HG02763 (cell line): ENCODE data around the gene ADORA3.

ENCODE experiments used
- ATAC-seq: cut with Tn5 transposase; IDR thresholded peaks from one replicate; pipeline ENCODE4 v1.9.1; 2021; ENCODE audit warnings: mild to moderate bottlenecking, moderate library complexity; ENCODE audit not compliant: unreplicated experiment

Gene ADORA3

GRCh38 chr1:111476214-111476613 is 27.2 kb downstream of the ADORA3 start:
- no peak for ATAC-seq

GRCh38 chr1:111475701-111476100 is 27.7 kb downstream of the ADORA3 start:
- ATAC-seq, result no peak

DNA sequence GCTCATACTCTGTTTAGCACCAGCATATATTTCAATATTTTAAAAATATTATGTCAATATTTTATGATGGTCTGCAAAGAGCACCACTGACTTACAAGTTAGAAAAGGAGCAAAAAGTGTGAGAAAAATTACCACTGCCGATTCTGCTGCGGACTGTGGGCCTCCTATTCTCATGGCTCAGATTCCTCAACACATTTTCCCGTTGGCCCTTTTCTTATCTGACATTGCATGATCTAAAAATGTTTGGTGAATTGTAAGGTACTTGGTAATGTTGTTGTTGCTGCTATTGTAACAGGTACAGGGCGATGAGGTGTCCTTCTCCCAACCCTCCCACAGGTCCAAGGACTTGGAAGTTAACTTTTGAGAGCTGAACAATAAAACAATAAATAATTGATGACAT is 28.9 kb downstream of the ADORA3 start:
- ATAC-seq, result no peak

- no peak for ATAC-seq
Measured at GRCh38 chr1:111474106-111474505, 29.3 kb downstream of the ADORA3 start.

GRCh38 chr1:111471538-111471937 is 31.9 kb downstream of the ADORA3 start:
- ATAC-seq, result no peak

GRCh38 chr1:111471012-111471411 is 32.4 kb downstream of the ADORA3 start:
- no peak for ATAC-seq

DNA sequence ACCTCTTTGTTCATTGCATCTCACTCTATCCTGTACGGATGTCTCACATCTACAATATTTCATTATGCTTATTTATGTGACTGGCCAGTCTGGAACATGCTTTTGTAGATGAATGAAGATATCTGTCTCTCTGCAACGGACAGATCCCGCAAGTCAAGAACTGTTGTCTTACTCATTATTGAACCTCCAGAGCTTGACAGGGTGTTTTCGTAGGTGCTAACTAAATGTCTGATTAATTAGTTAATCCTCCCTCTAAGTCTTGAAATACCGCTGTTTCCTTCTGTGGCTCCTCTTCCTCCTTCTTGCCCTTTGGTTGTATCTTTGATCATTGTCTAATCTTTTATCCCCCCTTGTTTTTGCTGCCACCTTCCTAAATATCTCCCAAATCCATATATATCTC is 32.8 kb downstream of the ADORA3 start:
- ATAC-seq, result no peak

DNA sequence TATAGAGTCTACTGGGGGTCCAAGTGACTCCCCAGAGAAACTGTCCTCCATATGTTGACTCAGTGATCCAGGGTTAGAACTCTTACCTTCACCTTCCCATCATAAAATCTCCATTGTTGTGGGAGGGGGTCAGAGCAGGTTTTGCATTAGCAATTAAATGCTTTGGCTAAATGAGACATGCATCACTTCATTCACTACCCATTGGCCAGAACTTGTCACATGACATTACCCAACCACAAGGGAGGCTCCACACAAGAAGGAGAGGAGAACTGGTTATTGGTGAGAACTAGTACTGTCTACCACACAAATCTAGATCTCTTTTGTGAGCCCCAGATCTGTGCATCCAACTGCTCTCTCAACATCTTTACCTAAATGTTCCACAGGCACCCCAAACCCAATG is 33.9 kb downstream of the ADORA3 start:
- ATAC-seq, result no peak

- no peak for ATAC-seq
Measured at GRCh38 chr1:111468717-111469100, 34.7 kb downstream of the ADORA3 start.

DNA sequence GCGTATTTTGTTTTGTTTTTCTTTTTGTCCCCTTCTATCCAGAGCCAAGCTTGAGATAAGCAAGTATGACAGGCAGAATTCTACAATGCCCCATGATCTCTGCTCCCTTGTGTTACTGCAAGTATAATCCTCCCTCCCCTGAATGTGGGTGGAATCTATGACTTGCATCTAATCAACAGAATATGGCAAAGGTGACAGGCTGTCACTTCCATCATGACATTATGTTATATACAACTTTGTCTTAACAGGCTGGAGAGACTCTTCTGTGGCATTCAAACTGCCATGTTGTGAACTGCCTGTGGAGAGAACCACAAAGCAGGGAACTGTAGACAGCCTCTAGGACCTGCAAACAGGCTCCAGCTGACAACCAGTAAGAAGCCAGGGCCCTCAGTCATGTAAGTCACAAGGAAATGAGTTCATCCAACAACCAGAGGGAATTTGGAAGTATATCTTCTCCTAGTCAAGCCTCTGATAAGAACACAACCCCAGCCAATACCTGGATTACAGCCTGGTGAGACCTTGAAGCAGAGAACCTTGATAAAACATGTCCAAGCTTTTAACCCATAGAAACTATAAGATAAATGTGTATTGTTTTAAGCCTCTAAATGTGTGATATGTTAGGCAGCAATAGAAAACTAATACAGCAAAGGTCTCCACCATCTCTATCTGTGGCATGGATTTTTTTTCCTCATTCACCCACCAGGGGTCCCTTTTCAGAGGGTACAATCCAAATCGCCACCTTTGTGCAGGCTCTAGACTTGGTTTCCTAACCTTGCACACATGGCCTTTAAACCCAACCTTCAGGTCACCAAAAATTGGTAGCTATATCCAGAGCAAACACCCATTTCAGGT is 35.3 kb downstream of the ADORA3 start:
- ATAC-seq, result no peak

GRCh38 chr1:111466480-111466879 is 37.0 kb downstream of the ADORA3 start:
- ATAC-seq, result no peak

GRCh38 chr1:111465754-111466153 is 37.7 kb downstream of the ADORA3 start:
- no peak for ATAC-seq

- no peak for ATAC-seq
Measured at GRCh38 chr1:111463029-111463683, 40.3 kb downstream of the ADORA3 start.

DNA sequence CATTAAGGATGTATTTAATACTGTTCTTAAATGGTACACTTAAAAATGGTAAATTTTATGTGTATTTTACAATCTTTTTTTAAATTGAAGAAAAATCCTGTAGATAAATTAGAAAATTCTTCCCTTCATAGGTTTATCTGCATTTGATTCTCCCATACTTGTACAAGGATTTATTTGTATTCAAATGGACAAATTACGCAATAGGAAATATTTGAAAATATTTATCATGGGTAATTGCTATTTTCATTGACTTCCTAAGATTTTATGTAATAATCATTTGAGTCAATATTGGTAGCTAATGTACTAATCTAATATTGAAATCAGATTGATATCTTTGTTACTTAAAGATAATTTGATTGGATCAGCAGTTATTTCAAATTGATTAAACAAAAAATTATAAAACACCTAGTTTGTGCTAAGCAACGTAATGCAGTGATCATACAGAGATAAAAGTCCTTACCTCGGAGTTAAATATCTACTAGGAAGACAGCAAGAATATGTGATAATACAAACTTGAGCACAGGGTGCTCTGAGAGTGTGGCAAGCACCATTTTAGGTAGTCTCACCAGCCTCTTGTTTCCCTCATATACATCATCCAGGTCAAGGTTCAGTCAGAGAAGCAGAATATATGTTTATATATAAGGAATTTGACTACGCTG is 40.9 kb downstream of the ADORA3 start:
- no peak for ATAC-seq

DNA sequence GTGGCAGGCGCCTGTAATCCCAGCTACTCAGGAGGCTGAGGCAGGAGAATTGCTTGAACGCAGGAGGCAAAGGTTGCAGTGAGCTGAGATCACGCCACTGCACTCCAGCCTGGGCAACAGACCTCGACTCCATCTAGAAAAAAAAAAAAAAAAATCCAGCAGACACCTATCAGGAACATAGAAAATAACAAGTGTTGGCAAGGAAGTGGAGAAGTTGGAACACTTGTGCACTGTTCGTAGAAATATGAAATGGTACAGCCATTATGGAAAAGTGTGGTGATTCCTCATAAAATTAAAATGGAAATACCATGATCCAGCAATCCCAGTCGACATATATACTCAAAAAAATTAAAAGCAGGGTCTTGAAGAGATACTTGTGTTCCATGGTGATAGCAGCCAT is 41.7 kb downstream of the ADORA3 start:
- no peak for ATAC-seq

- ATAC-seq, result no peak
Measured at GRCh38 chr1:111455642-111456031, 47.8 kb downstream of the ADORA3 start.

DNA sequence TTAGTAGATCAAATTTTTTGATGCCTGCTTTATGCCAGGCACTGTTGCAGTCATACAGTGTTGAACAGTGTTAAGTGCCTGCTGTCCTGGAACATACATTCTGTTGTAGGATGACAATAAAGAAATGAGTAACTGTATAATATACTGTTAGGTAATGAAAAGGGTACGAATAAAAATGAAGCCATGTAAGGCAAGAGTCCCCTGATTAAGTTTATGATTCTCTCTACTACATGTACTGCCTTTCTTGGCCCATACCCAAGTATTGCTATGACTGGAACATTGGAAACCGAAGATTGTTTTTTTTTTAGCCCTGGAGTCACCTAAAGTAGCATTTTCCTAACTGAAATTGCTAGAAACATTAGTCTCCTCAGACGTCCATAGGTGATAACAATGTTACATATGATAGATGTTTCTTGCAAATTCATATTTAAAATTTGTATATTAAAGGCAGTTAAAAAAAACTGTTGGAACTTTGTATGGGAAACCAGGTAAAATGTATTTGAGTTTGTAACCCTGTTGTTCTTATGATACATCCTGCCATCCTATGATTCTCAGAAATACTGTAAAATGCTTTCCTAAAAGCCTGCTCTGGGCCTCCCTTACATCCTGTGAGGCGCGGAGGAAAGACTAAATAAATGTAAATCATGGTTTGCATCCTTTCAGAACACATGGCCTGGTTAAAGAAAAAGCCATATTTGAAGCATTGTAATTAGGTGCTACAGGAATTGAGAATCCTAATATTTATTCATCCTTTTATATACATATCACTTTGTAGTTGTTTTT is 48.4 kb downstream of the ADORA3 start:
- ATAC-seq, result no peak

DNA sequence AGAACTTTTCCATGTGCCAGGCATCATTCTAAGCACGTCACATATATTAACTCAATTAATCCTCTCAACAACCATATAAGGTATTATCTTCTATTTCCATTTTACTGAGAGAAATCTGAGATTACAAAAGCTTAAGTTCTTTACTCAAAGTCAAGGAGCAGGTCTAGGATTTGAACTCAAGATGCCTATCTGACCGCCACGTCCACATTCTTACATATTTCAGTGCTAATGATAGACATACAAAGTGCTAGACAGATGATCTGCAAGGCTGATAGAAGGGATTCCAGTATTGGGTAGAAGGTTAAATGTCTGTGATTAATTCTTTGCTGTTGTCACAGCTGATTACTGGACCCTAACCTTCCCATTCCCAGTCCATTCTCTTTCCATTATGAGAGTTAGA is 49.7 kb downstream of the ADORA3 start:
- no peak for ATAC-seq

- no peak for ATAC-seq
Measured at GRCh38 chr1:111452581-111452980, 50.9 kb downstream of the ADORA3 start.

GRCh38 chr1:111450185-111450584 is 53.2 kb downstream of the ADORA3 start:
- no peak for ATAC-seq

GRCh38 chr1:111449703-111450017 is 53.8 kb downstream of the ADORA3 start:
- ATAC-seq, result no peak
